A204.1 (cell line): ENCODE results near the gene CHRNA5.
"Not testable (repeated sequence)": the region's sequence is repeated elsewhere in the genome, so short reads cannot be mapped to it uniquely, and the experiment has no call there.

Experiments used
- FAIRE-seq: peaks from 2 replicates; lab custom pipeline; 2012; peaks lifted over from hg19 to GRCh38; lab: Jason Lieb, UNC

Gene CHRNA5

DNA sequence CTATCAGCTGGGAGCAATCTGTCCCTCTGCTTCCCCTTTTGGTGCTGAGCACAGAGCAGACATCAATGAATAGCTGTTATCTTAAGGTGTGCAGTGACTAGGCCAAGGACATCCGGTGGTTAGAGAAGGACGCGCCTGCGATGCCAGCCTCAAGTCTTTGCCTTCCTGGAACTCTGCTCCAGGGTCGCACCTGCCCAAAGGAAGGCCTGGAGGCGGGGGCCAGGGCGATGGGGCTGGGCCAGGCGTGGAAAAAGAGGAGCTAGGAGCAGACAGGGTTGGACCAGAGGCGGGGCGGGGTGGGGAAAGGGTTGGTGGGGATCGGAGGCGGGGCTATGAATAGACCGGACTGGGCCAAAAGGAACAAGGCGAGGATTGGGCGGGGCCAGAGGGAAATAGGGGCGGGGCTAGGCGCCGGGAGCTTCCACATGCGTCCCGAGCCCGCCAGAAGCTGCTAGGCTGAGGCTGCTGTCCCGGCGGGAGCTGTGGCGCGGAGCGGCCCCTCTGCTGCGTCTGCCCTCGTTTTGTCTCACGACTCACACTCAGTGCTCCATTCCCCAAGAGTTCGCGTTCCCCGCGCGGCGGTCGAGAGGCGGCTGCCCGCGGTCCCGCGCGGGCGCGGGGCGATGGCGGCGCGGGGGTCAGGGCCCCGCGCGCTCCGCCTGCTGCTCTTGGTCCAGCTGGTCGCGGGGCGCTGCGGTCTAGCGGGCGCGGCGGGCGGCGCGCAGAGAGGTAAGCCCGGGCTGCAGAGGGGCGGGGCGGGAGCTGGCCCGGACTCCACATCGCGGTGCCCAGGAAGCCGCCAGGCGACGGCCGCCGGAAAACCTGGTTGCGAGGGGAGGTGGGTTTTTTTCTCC lies at the start of gene CHRNA5:
Gene CHRNA5, plus strand, starts transcription at position 424 of the 854 bp plus-strand sequence. Its CDS starts 200 bp downstream, at position 624.
- FAIRE-seq, result no peak

DNA sequence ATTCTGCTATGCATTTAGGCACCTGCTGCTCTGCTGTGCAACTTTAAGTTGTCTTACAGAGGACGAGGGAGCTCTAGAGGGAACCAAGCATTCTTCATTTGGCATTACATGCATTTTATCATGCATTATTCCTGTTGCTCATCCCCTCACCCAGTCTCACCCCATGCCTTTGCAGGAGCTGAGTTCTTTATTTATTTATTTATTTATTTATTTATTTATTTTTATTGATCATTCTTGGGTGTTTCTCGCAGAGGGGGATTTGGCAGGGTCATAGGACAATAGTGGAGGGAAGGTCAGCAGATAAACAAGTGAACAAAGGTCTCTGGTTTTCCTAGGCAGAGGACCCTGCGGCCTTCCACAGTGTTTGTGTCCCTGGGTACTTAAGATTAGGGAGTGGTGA lies 45.3 kb upstream of the CHRNA5 start:
- FAIRE-seq, result not testable (repeated sequence)

DNA sequence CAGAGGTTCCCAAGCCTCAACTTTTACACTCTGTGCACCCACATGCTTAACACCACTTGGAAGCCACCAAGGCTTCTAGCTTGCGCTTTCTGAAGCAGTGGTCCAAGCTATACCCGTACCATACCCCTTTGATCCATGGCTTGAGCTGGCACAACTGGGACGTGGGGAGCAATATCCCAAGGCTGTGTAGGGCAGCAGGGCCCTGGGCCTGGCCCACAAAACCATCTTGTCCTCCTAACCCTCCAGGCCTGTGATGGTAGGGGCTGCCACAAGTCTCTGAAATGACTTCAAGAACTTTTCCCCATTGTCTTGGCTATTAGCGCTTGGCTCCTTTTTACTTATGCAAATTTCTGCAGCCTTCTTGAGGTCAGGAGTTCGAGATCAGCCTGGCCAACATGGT lies 41.1 kb upstream of the CHRNA5 start:
- no peak for FAIRE-seq

DNA sequence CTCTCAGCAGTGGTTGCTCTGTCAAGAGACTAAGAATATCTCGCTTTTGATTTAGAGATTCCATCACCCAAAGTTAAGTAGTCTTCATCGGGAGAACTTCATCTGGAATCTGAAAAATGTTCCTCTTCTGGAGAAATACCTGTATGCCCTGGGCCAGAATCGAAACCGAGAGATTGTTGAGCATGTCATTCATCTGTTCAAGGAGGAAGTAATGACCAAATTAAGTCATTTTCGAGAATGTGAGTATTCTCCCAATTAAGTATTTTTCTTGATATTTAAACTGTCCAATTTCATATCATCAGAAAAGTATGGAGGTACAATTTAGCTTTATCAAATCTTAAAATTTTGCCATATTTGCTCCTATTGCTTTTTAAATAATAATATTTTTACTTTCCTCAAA lies 38.0 kb upstream of the CHRNA5 start:
- FAIRE-seq, result no peak

GRCh38 chr15:78533331-78533730 lies 32.0 kb upstream of the CHRNA5 start:
- no peak for FAIRE-seq

DNA sequence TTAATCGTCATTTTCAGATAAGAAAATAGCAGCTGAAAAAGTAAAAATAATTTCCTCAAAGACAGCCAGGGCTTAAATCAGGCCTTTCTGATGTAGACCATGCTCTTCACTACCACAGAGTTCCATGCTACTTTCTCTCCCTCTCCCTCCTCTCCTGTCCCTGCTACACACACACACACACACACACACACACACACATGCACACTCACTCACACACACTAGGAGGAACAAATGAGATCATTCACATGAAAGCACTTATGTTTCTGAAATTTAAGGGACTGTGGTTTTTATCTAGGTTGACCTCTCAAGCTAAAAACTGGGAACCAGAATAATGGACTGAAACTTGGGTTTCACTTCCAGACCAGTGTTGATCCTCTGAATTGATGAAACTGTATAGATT lies 29.2 kb upstream of the CHRNA5 start:
- no peak for FAIRE-seq

GRCh38 chr15:78537266-78537905 lies 27.9 kb upstream of the CHRNA5 start:
- FAIRE-seq, result no peak

- no peak for FAIRE-seq
Measured at GRCh38 chr15:78538358-78538757, 27.0 kb upstream of the CHRNA5 start.

DNA sequence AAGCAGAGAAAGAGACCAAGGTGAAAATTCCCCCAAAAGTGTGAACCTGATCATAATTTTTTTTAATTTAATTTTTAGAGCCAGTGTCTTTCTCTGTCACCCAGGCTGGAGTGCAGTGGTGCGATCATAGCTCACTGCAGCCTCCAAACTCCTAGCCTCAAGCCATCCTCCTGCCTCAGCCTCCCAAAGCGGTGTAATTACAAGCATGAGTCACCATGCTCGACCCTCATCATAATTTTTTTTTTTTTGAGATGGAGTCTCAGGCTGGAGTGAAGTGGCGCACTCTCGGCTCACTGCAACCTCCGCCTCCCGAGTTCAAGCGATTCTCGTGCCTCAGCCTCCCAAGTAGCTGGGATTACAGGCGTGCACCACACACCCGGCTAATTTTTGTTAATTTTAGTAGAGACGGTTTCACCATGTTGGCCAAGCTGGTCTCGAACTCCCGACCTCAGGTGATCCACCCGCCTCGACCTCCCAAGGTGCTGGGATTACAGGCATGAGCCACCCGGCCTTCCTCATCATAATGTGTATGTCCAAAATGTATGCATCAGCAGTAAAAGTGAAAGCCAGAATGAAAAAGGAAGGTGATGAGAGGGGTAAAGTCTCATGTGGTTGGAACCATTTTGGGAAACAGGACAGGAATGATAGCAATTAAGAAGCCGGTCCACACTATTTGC lies 25.7 kb upstream of the CHRNA5 start:
- FAIRE-seq, result not testable (repeated sequence)

DNA sequence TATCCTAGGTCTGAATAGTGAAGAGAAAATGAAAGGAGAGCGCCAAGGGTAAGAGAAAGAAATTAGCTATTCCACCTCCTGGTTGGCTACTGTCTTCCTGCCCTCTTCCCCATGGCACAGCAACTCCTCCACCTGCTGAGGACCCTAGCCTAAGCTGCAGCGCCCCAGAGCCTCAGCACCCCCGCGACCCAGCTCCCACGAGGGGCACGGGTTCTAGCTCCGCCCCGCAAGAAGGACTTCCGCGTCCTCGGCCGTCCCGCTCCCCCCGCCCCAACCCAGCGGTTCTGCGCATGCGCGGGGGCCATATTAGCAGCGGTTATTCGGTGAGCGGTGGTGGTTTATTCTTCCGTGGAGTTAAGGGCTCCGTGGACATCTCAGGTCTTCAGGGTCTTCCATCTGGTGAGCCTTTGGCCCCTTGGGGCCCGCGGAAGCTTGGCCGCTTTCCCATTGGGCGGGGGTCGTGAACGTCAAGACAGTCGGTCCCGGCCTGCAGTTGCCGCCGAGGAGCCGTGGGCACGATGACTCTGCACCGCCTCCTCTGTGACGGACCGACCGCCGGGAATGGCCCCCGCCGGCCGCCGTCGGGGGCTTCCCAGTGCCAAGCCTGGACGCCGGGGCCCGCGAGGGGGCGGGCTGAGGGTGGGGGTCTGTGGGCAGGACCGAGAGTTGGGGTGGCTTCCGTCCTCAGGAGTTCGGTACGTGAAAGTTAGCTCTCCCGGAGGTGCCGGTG lies 25.0 kb upstream of the CHRNA5 start, which contains the start of gene PSMA4:
Gene PSMA4, plus strand, starts transcription at position 304 of the 730 bp plus-strand sequence. CDS start 1,484 bp downstream, outside the sequence.
- FAIRE-seq, result no peak

GRCh38 chr15:78540871-78541743 lies 24.2 kb upstream of the CHRNA5 start:
- no peak for FAIRE-seq

DNA sequence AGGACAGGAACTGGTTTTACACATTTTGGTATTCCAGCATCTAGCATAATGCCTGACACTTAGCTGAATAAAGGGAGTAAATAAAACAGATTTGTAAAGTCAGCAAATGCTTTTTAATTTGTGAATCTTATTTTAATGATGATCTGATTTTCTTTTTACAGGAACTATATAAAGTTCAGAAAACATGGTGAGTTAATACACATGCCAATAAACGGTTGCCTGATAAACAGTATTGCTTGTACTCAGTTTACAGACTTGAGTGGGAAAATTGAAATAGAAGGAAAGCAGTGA lies 23.6 kb upstream of the CHRNA5 start:
- no peak for FAIRE-seq

- no peak for FAIRE-seq
Measured at GRCh38 chr15:78542647-78543046, 22.7 kb upstream of the CHRNA5 start.

GRCh38 chr15:78550194-78550593 lies 15.1 kb upstream of the CHRNA5 start:
- no peak for FAIRE-seq

DNA sequence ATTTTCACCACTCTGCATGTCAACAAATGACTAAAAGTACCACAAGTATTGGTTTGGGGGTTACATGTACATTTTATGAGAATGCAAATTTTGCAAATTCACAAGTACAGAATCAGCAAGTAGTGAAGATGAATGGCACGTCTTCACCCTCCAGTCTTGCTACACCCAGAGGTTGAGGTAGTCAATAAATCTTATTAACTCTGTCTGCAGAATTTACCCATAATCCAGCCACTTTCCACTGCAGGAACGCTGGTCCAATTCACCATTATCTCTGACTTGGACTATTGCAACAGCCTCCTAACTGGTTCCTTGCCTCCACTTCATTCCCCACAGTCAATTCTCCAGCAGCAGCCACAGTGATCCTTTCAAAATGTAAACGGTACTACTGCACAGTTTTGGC lies 14.5 kb upstream of the CHRNA5 start:
- no peak for FAIRE-seq

DNA sequence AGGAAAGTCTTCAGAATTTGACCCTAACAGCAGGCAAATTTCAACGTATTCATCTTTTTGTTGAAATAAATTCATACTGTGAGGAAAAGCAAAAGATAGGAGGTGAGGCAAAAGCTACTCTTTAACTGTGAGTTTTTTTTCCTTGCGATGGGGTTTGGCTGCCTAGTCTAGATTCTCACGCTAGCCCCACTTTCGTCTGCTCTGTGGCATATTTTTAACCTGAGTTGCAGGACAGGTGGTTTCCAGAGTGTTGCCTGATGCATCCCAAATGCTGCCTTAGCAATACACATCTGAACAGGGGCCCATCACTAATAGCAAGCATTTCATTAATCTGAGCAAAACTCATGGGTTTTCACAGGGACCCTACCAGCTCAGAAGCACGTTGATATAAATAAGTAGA lies 13.4 kb upstream of the CHRNA5 start:
- FAIRE-seq, result no peak

- no peak for FAIRE-seq
Measured at GRCh38 chr15:78552597-78552996, 12.7 kb upstream of the CHRNA5 start.

- FAIRE-seq, result not testable (repeated sequence)
Measured at GRCh38 chr15:78560201-78560600, 5.1 kb upstream of the CHRNA5 start.

- no peak for FAIRE-seq
Measured at GRCh38 chr15:78561490-78561889, 3.8 kb upstream of the CHRNA5 start.

- no peak for FAIRE-seq
Measured at GRCh38 chr15:78563092-78563491, 2.2 kb upstream of the CHRNA5 start.

GRCh38 chr15:78564743-78565096 lies 600 bp upstream of the CHRNA5 start:
- no peak for FAIRE-seq
